ENCODE results near the gene PROM1. TPM values are rescaled to one million over a fixed set of nuclear protein-coding genes. Genes with fewer than 3 reads are reported as not detected.

The PROM1 gene
- total and polyA plus RNA-seq, 2 of the 8 experiments (the other 6 are each of a cell fraction or from before 2014, with no cell fraction given) = 36.0 to 59.7 TPM

GRCh38 chr4:16082426-16083240 is 1.2 kb downstream of the PROM1 start (continued):
- TF ChIP-seq POU5F1 (IDR thresholded peaks at IDR 0.05; ENCODE audit: low read depth, low read length) (no peak), RBBP5 (IDR thresholded peaks at IDR 0.05; ENCODE audit: borderline replicate concordance, low read depth, low read length) (no peak; the same call in 1 of the 2 replicates), SAP30 (IDR thresholded peaks at IDR 0.05; ENCODE audit: insufficient read depth, insufficient replicate concordance, low read length) (peak; percentile 26), EZH2 (IDR thresholded peaks at IDR 0.05; ENCODE audit: low read depth, low read length, severe bottlenecking) (peak; percentile 11), TEAD4 (IDR thresholded peaks at IDR 0.05; ENCODE audit: low read depth, low read length) (peak; percentile 88), RFX5 (IDR thresholded peaks at IDR 0.05; ENCODE audit: borderline replicate concordance, low read depth, low read length) (no peak), NRF1 (IDR thresholded peaks at IDR 0.05; ENCODE audit: low read depth, low read length) (no peak), TAF7 (optimal IDR thresholded peaks at IDR 0.05; ENCODE audit: borderline replicate concordance, low read depth, low read length) (peak; percentile 39), TAF1 (IDR thresholded peaks at IDR 0.05; ENCODE audit: low read depth, low read length) (peak; percentile 75), NANOG (IDR thresholded peaks at IDR 0.05; ENCODE audit: insufficient read depth, low read depth, low read length, poor library complexity, severe bottlenecking) (peak; percentile 91)

Data from H1 (cell line).